ENCODE results near the gene ADGRG1.

DNA sequence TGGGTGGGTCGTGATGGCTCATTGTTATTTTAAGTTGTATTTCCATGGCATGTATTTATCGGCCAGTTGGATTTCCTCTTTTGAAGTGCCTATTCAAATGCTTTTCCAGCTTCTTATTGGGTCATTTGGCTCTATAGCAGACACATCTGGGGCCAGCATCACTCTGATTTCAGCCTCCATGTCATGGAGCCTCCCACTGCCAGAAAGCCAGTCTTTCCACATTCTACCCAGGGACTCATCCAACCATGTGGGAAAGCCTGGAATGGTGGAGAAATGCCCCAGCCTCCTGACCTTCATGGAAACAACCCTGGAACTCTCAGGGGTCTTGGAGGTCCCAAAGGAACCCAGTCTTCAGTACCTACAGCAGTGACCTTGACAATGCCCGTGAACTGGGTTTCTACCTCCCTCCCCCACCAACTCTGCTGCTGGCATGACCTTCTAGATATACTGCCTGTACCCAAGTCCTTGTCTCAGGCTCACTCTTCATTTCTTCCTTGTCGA is 33.8 kb upstream of the ADGRG1 start:
- TF ChIP-seq, protein P1, sequence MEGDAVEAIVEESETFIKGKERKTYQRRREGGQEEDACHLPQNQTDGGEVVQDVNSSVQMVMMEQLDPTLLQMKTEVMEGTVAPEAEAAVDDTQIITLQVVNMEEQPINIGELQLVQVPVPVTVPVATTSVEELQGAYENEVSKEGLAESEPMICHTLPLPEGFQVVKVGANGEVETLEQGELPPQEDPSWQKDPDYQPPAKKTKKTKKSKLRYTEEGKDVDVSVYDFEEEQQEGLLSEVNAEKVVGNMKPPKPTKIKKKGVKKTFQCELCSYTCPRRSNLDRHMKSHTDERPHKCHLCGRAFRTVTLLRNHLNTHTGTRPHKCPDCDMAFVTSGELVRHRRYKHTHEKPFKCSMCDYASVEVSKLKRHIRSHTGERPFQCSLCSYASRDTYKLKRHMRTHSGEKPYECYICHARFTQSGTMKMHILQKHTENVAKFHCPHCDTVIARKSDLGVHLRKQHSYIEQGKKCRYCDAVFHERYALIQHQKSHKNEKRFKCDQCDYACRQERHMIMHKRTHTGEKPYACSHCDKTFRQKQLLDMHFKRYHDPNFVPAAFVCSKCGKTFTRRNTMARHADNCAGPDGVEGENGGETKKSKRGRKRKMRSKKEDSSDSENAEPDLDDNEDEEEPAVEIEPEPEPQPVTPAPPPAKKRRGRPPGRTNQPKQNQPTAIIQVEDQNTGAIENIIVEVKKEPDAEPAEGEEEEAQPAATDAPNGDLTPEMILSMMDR (IDR thresholded peaks at IDR 0.05) = no peak
- no peak for TF ChIP-seq POLR2A (IDR thresholded peaks at IDR 0.05)
